ENCODE data around the gene WDFY1.
A peak's percentile ranks its signal among the peaks of the same experiment; 100 is the strongest.

Gene WDFY1, protein sequence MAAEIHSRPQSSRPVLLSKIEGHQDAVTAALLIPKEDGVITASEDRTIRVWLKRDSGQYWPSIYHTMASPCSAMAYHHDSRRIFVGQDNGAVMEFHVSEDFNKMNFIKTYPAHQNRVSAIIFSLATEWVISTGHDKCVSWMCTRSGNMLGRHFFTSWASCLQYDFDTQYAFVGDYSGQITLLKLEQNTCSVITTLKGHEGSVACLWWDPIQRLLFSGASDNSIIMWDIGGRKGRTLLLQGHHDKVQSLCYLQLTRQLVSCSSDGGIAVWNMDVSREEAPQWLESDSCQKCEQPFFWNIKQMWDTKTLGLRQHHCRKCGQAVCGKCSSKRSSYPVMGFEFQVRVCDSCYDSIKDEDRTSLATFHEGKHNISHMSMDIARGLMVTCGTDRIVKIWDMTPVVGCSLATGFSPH

GRCh38 chr2:223944703-223945531, at the start of gene WDFY1:
Gene WDFY1 (minus strand): TSS chr2:223945335. CDS start chr2:223945284, 51 bp downstream.
- DNase-seq = peak; percentile 86

DNA sequence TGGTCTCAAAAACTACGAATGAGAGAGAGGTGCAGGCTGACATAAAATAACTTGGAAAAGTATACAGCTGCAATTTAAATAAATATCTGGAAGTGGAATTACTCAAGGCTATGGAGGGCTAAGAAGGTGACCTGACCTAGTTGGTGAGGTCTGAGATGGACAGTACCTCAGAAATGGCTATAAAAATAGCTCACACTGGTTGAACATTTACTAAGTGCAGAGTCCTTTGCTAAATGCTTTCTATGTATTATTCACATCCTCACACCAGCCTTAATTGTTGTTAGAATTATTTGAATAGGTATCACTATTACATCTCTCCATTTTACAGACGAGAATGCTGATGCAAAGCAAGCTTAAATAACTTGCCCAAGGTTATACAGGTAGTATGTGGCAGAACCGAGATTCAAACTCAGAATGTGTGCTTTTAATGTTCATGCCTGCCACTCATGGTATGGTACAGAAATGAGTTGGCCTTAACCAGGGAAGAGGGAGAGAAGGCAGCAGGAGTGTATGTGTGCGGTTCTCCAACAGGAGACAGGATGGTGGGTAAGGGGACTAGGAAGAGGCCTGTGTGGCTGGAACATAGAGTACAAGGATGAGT, 49.5 kb upstream of the WDFY1 start:
- no peak for DNase-seq

GRCh38 chr2:223993634-223994232, 48.6 kb upstream of the WDFY1 start:
- DNase-seq = peak; percentile 70

GRCh38 chr2:223991611-223992010, 46.5 kb upstream of the WDFY1 start:
- DNase-seq = no peak

GRCh38 chr2:223989856-223990232, 44.7 kb upstream of the WDFY1 start:
- no peak for DNase-seq

DNA sequence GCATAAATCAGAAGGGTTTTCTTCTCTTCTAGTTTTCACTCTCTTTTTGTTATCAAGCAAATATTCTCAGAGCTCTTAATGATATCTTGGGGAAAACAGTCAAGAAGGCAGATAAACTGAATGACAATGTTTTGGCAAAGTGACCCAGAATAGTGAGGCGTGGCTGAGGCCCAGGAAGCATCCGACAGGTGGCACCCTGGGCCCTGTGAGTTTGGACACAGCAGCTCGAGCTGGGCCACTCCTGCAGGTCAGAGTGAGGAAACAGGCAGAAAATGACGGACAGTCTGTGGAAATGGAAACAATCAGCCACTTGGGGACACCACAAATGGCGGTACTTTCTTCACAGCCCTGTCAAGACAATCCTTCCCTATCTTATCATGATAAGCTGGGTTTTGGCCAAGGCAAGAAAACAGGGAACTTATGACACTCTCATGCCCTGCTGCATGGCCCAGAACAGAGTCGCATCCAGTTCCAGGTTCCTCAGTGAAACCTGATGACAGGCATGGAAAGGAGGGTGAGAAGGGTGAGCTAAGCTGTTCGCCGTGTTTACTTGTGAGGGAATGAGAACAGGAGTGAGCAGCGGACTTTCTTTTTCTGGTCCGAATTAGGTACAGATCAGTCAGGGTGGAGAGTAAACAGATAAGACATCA, 44.2 kb upstream of the WDFY1 start:
- no peak for DNase-seq

DNA sequence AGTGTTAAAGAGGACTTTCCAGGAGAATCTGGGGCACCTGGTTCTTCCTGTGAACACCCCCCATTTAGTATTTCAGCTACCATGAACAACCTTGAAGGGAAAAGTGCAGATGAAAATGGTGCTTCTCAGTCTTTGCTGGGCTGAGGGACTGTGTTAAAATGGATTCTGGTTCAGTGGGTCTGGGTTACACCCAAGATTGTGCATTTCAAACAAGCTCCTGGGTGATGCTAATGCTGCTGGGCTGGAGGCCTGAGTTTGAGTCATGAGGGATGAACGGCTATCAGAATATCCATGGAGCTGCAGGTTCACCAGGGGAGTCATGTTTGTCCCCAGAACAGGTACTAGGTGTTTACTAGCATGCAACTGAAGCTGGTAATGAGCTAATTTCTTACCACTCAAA, 36.1 kb upstream of the WDFY1 start:
- no peak for DNase-seq

DNA sequence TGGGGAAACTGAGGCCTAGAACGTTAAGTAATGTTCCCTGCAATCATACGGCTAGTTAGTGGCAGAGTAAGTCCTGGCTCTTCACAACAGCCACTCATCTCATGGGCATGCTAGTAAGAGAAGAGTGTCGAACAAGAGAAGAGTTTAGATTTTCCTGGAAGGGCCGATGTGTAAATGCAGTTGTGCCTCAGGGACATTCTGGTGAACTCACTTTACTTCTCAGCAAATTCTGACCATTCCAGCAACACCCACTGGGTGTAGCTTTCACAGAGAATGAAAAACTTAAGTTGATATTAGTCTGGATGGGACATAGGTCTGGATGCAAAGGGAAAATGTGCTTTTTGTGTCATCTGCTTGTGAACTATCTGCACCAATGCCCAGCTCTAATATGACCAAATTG, 35.7 kb upstream of the WDFY1 start:
- no peak for DNase-seq

- DNase-seq = no peak
These were observed 35.2 kb upstream of the WDFY1 start for GRCh38 chr2:223980397-223980735.

DNA sequence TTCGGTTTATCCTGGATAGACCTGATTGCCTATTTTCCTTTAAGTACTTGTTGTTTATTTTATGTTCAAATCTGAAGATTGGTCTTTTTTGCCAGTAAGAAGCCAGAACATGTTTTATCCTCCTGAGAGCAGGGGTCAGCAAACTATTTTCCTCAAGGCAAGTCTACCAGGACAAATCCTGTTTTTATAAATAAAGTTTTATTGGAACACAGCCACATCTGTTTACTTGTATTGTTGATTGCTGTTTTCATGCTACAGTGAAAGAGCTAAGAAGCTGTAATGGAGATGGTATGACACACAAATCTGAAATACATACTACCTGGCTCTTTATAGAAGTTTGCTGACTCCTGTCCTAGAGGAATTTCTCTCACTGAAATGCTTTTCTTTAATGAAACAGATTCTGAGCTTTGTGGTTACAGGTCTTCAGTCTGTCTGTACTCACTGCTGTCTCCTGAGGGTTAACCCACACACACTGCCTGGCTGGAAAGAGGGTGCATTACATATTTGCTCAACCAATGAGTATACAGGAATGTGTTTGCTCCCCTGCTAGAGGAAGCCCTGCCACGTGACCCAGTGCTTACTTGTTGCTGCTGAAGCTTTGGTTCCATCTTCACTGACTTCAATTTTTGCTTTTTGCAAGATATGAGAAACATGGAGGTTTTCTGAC, 34.7 kb upstream of the WDFY1 start:
- DNase-seq = no peak

- DNase-seq = no peak
These were observed 33.3 kb upstream of the WDFY1 start for GRCh38 chr2:223978451-223978850.

GRCh38 chr2:223976635-223977226, 31.6 kb upstream of the WDFY1 start:
- peak; percentile 51 for DNase-seq

- no peak for DNase-seq
These were observed 28.5 kb upstream of the WDFY1 start for GRCh38 chr2:223973606-223974005.

DNA sequence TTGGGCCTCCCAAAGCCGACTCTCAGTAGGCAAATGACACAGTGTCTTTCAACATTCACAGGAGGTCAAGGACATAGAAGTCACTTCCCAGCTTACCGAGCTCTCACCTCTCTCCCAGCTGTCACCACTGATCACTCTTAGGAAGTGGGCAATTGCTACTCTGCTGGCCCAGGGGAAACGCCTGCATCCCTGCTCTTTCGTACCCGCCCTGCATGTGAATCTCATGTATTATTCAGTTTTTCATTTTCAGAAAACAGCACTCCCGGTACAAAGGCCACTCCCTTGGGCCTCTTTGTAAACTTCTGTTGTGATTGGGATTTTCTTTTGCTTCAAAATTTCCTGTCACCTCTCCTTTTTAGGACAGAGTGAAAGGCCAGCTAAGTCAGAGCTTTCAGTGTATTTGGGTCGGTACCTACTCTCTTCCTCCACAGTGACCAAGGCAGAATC, 27.5 kb upstream of the WDFY1 start:
- DNase-seq = no peak

DNA sequence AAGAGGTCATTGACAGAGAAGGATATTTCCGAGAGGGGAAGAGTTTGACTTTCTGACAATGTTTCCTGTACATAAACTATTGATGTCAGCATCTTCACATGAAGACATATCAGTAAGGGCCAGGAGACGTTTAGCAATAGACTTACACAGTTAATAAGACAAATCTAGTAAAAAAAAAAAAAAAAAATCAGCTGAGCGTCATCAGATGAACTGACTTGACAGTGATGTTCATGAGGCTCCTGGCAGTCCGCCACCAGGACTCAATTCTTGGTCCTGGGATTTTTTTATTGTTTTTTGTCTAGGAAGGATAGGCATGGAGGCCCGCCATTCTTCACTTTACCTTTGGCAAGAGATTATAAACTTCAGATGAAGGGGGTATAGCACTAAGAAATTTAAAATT, 26.6 kb upstream of the WDFY1 start:
- no peak for DNase-seq

- peak; percentile 63 for DNase-seq
These were observed 25.4 kb upstream of the WDFY1 start for GRCh38 chr2:223970343-223971128.

DNA sequence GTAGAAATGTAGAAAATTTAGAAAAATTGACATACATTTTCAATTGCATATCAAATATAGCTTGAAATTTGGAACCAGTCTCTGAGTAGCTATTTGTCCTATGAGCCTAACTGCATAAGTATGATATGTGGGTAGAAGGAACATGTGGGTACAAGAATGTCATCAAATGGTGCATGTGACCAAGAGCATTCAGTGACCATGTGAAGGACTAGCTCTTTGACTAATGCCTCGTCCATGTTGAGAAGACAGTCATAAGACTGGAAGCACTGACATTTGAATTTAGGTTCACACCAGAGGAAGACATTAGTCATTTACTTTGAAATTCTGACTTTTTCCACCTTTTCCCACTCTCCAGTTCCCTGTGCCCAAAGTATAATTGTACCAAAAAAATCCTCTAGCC, 24.7 kb upstream of the WDFY1 start:
- DNase-seq = no peak

- no peak for DNase-seq
These were observed 24.2 kb upstream of the WDFY1 start for GRCh38 chr2:223969315-223969714.

GRCh38 chr2:223967981-223968380, 22.8 kb upstream of the WDFY1 start:
- DNase-seq = peak; percentile 62

GRCh38 chr2:223959688-223960087, 14.6 kb upstream of the WDFY1 start:
- no peak for DNase-seq
